ENCODE data around the gene RBM17.

DNA sequence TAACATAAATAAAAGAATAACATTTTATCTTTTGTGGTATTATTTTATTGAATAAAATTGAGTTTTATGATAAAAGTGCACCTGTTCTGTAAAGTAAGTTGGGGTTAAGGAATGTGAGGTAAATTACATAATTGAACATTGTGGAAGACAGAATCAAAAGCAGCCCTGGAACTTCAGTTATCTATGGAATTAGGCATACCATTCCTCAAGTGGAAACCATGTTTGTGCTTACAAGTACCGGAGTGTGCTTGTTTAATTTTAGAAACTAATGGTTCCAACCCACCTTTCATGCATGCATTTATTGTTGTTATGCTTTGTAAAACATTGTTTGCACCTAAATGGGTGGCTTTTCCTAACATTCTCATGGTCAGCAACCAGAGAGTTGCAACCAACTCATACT lies 28.0 kb downstream of the RBM17 start:
- TF ChIP-seq CTCF (IDR thresholded peaks at IDR 0.05) (no peak), ZFX (IDR thresholded peaks at IDR 0.05; ENCODE audit: borderline replicate concordance) (no peak)

Measured in 22Rv1 (cell line).